HepG2 (cell line): ENCODE results near the gene DEGS1. TPM values are rescaled to one million over a fixed set of nuclear protein-coding genes. Genes with fewer than 3 reads are reported as not detected.
A peak's percentile ranks its signal among the peaks of the same experiment; 100 is the strongest.

Experiments used
- ARNT2 ChIP-seq: sonication (generic); formaldehyde crosslinking; IDR thresholded peaks from 2 replicates; pipeline ENCODE4 v1.8.0; 2022; ENCODE audit warnings: mild to moderate bottlenecking, low read depth, missing genetic modification reagents, moderate library complexity
- KLF6 ChIP-seq: IDR thresholded peaks from 2 replicates; pipeline ENCODE4 v1.8.0; 2016; ENCODE audit warnings: missing biosample characterization, missing genetic modification reagents
- NONO ChIP-seq, 2 experiments: fragments of 450-650 bp in 1 of 2; sonication (generic) in 1 of 2; formaldehyde crosslinking in 1 of 2; IDR thresholded peaks in 1 of 2; conservative IDR thresholded peaks in 1 of 2; 2 replicates each; pipeline versions ENCODE4 v1.6.1 to v1.8.0; 2017 to 2022; ENCODE audit warnings: mild to moderate bottlenecking in 1 of 2, missing genetic modification reagents in 1 of 2, moderate library complexity in 1 of 2
- RORA ChIP-seq: sonication (generic); formaldehyde crosslinking; IDR thresholded peaks from 2 replicates; pipeline ENCODE4 v1.5.0; 2020; ENCODE audit warnings: mild to moderate bottlenecking, missing genetic modification reagents, moderate library complexity
- SOX6 ChIP-seq, 2 experiments: fragments of 450-650 bp in 1 of 2; sonication (generic) in 1 of 2; formaldehyde crosslinking in 1 of 2; IDR thresholded peaks; 2 replicates each; pipeline versions ENCODE4 v1.4.0 to v1.6.1; 2017 to 2020; ENCODE audit warnings: antibody characterized with exemption in 1 of 2, mild to moderate bottlenecking in 1 of 2, missing genetic modification reagents in 1 of 2
- SRSF4 ChIP-seq: fragments of 200-400 bp; formaldehyde crosslinking; IDR thresholded peaks from one replicate; pipeline ENCODE4 v1.6.1; 2018; ENCODE audit warnings: mild to moderate bottlenecking, low read depth, low read length, moderate library complexity; ENCODE audit not compliant: poor library complexity, severe bottlenecking
- TBX2 ChIP-seq: sonication (generic); formaldehyde crosslinking; IDR thresholded peaks from 2 replicates; pipeline ENCODE4 v1.5.0; 2020; ENCODE audit warnings: missing genetic modification reagents, mild to moderate bottlenecking, borderline replicate concordance
- TFDP2 ChIP-seq: sonication (generic); formaldehyde crosslinking; IDR thresholded peaks from 2 replicates; pipeline ENCODE4 v1.4.0; 2020; ENCODE audit warnings: missing genetic modification reagents
- ZHX2 ChIP-seq, 2 experiments: sonication (generic) in 1 of 2; formaldehyde crosslinking in 1 of 2; IDR thresholded peaks; 2 replicates each; pipeline versions ENCODE4 v1.6.1 to v1.9.0; 2014 to 2022; ENCODE audit warnings: antibody characterized with exemption in 1 of 2, borderline replicate concordance in 1 of 2, inconsistent platforms in 1 of 2, low read depth in 1 of 2, missing genetic modification reagents in 1 of 2
- ZMYM3 ChIP-seq: sonication (generic); formaldehyde crosslinking; IDR thresholded peaks from 2 replicates; pipeline ENCODE4 v1.5.1; 2020; ENCODE audit warnings: mild to moderate bottlenecking, missing genetic modification reagents
- ZNF44 ChIP-seq: sonication (generic); formaldehyde crosslinking; IDR thresholded peaks from 2 replicates; pipeline ENCODE4 v1.5.1; 2020; ENCODE audit warnings: mild to moderate bottlenecking, missing genetic modification reagents
- ZNF564 ChIP-seq: sonication (generic); formaldehyde crosslinking; IDR thresholded peaks from 2 replicates; pipeline ENCODE4 v1.8.1; 2023; ENCODE audit warnings: mild to moderate bottlenecking, missing genetic modification reagents
- ZNF678 ChIP-seq: sonication (generic); formaldehyde crosslinking; IDR thresholded peaks from 2 replicates; pipeline ENCODE4 v1.4.0; 2020; ENCODE audit warnings: mild to moderate bottlenecking, missing genetic modification reagents
- polyA plus RNA-seq, 8 experiments: library from polyadenylated mRNA; depleted of rRNA in 3 of 8; stranded (reverse) in 7 of 8; unstranded in 1 of 8; fragments of >200 nt; fragmentation: Illumina TruSeq in 4 of 8; extraction: Trizol in 4 of 8; gene quantifications; 2 replicates each; pipeline versions ENCODE4 v1.2.1 to v1.2.3, GENCODE V29; 2011 to 2016; ENCODE audit warnings: low read depth in 4 of 8, missing spikeins in 1 of 8, mixed read lengths in 1 of 8; ENCODE audit not compliant: insufficient read depth in 1 of 8
- total RNA-seq, 5 experiments: library from RNA; depleted of rRNA; stranded (reverse); fragments of >200 nt; fragmentation: Illumina TruSeq; extraction: Trizol; gene quantifications; 2 replicates each; pipeline ENCODE4 v1.2.3, GENCODE V29; 2016; ENCODE audit warnings: low read depth in 1 of 5
- TF ChIP-seq, protein P1 (sequence below): sonication (generic); IDR thresholded peaks from 2 replicates; pipeline ENCODE4 v1.6.1; 2016; ENCODE audit warnings: low read depth, borderline replicate concordance
- TF ChIP-seq, protein P2 (sequence below): sonication (generic); formaldehyde crosslinking; IDR thresholded peaks from 2 replicates; pipeline ENCODE4 v1.5.0; 2020; ENCODE audit warnings: mild to moderate bottlenecking, missing genetic modification reagents

DEGS1 gene
- total and polyA plus RNA-seq, 2 of the 13 experiments (the other 11 are each of a cell fraction or from before 2014, with no cell fraction given): 18.1 to 35.9 TPM

- TF ChIP-seq ZHX2 (IDR thresholded peaks at IDR 0.05; ENCODE audit: low read depth) (no peak), ZHX2 (CRISPR knock-in tag; IDR thresholded peaks at IDR 0.05; ENCODE audit: borderline replicate concordance) (0 out of 2 replicates have a peak, but pooled peaks have one; percentile 50), ZNF678 (no peak), ARNT2 (no peak), TFDP2 (no peak), SOX6 (IDR thresholded peaks at IDR 0.05) (no peak), SOX6 (CRISPR knock-in tag; IDR thresholded peaks at IDR 0.05) (0 out of 2 replicates have a peak, but pooled peaks have one; percentile 3), KLF6 (CRISPR knock-in tag) (no peak), RORA (CRISPR knock-in tag) (no peak), TBX2 (CRISPR knock-in tag) (peak; percentile 1; the same call in 1 of the 2 replicates), ZNF564 (CRISPR knock-in tag) (no peak), ZMYM3 (0 out of 2 replicates have a peak, but pooled peaks have one; percentile 15), ZNF44 (CRISPR knock-in tag) (no peak), NONO (IDR thresholded peaks at IDR 0.05) (no peak), NONO (CRISPR knock-in tag; conservative IDR thresholded peaks at IDR 0.05) (0 out of 2 replicates have a peak, but pooled peaks have one; percentile 15), SRSF4 (no peak)
- TF ChIP-seq, protein P1, sequence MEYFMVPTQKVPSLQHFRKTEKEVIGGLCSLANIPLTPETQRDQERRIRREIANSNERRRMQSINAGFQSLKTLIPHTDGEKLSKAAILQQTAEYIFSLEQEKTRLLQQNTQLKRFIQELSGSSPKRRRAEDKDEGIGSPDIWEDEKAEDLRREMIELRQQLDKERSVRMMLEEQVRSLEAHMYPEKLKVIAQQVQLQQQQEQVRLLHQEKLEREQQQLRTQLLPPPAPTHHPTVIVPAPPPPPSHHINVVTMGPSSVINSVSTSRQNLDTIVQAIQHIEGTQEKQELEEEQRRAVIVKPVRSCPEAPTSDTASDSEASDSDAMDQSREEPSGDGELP: no peak
- TF ChIP-seq, protein P2, sequence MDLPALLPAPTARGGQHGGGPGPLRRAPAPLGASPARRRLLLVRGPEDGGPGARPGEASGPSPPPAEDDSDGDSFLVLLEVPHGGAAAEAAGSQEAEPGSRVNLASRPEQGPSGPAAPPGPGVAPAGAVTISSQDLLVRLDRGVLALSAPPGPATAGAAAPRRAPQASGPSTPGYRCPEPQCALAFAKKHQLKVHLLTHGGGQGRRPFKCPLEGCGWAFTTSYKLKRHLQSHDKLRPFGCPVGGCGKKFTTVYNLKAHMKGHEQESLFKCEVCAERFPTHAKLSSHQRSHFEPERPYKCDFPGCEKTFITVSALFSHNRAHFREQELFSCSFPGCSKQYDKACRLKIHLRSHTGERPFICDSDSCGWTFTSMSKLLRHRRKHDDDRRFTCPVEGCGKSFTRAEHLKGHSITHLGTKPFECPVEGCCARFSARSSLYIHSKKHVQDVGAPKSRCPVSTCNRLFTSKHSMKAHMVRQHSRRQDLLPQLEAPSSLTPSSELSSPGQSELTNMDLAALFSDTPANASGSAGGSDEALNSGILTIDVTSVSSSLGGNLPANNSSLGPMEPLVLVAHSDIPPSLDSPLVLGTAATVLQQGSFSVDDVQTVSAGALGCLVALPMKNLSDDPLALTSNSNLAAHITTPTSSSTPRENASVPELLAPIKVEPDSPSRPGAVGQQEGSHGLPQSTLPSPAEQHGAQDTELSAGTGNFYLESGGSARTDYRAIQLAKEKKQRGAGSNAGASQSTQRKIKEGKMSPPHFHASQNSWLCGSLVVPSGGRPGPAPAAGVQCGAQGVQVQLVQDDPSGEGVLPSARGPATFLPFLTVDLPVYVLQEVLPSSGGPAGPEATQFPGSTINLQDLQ (CRISPR knock-in tag): no peak
These were observed 779 bp upstream of the DEGS1 start (continued) for GRCh38 chr1:224182057-224182865.
